CD4-positive, alpha-beta T cell treated with Interleukin-12 subunit alpha and Interleukin-12 subunit beta, for 1 hour (primary cell): ENCODE data around the gene LRRC28.

ENCODE experiments used
- DNase-seq: peaks from one replicate; pipeline ENCODE4 v3.0.0-alpha.2; 2020

The LRRC28 gene

GRCh38 chr15:99402014-99402729, 150.9 kb downstream of the LRRC28 start:
- DNase-seq, result no peak

GRCh38 chr15:99403597-99403996, 152.3 kb downstream of the LRRC28 start:
- no peak for DNase-seq

DNA sequence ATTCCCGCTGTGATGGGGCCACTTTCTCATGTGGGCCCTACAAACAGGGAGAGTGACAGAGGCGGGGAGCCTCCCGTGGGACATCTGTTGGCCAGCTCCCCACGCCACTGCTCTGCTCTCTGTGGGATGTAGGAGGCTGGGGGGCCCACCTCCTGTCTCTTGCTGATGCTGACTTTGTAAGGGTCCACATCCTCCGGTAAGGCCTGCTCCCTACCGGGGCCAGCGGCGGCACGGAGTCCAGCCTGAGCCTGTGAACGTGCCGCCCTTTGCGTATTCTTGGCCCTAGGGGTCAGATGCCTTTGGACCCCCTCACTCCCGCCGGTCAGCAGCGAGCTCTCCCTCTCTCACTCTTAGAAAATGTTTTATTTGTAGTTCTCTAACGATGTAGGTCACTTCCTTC, 153.2 kb downstream of the LRRC28 start:
- no peak for DNase-seq

- DNase-seq, result no peak
These were observed 154.8 kb downstream of the LRRC28 start for GRCh38 chr15:99406120-99406519.

DNA sequence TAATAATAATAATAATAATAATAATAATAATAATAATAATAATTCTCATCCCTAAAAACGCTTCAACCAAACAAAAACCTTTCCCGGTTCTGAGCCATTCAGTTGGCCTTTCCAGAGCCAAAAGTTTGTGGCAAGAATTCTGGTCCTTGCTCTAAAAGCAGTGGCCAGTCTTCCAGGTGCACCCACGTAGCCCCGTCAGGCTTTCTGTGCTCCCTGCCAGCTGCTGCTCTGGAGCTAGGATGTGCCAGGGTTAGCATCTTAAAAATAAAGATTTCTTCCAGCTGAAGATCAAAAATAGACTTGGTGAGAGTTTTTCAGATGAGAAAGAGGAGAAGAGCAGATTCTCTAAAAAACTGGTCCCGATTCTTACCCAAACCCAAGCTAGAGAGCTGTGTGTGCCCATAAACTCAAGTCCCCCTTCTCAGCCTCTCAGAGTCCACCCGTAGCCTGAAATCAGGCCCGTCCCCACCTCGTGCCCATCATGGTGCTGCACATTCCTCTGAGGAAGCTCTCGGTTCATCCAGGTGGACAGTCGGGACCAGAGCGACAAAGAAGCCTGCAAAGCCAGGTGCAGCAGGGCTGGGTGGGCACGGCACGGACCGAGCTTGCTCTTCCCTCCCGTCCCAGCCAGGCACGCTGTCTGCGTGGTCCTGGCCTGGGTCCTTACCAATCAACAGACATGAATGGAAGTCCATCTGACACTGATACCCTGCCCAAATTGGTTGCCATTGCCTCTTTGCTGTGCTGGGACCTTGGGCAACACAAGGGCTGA, 155.6 kb downstream of the LRRC28 start:
- no peak for DNase-seq

GRCh38 chr15:99407716-99408115, 156.4 kb downstream of the LRRC28 start:
- DNase-seq, result no peak

DNA sequence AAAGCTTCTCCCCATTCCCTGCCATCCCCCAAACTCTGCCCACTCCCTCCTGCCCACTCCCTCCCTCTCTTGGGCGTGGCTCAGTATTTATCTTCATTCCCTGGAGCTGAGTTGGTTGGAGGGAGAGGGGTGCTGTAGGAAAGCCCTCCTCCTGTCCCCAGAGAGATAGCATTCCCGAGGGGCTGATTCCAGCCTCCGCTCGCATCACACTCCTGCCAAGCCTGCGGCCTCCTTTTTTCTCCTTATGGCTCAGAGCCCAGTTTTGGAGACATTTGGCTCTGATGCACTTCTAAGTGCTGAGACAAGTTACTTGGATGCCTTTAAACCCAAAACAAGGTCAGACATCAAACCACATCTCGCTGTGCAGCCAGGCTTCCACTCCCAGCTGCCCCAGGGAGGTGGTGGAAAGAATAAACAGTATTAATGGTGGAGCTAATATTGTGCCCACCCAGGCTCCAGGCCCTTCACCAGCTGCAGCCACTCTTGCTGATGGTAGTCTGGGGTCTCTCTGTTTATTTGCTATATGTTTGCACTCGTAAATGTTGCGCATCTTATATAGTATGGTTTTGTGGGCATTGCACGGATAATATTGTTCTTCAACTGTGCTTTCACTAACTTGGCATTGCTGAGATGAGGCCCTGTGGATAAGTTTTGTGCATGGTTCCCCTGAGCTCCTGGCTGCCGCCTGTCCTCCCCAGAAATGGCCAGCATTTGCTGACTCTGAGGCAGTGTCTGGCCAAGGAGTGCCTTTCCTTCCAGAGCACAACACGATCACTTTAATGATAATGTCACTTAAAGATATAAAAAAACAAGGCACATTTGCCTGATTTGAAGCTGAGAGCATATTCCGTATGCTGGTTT, 157.2 kb downstream of the LRRC28 start:
- no peak for DNase-seq

DNA sequence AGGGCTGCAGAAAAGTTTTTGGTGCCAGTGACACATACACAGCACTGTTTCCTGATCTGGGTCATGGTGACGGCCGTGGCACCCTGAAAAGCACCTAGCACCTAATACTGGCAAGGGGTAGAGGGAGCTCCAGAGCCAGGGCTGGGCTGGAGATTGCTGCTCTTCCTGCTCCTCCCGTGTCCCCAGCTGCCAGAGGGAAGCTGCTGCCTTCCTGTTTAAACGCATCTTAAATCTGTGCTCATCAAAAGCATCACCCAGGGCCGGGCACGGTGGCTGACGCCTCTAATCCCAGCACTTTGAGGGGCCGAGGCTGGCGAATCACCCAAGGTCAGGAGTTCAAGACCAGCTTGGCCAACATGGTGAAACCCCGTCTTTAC, 157.8 kb downstream of the LRRC28 start:
- peak; percentile 40 for DNase-seq

DNA sequence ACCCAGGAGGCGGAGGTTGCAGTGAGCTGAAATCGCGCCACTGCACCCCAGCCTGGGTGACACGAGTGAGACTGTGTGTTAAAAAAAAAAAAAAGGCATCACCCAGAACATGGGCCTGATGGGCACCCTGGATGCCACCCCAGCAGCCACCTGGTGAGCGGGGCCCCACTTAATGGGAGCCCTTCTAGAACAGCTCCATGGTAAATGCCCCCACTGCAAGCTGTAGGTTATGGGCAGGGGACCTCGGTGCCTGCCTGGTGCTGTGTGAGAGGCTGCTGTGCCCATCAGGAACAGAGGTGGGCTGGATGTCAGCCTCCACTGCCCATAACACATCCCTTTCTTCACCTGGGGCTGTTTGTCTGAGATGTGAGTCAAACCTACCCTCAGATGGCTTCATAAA, 158.3 kb downstream of the LRRC28 start:
- DNase-seq, result no peak

- DNase-seq, result no peak
These were observed 159.2 kb downstream of the LRRC28 start for GRCh38 chr15:99410477-99410876.

DNA sequence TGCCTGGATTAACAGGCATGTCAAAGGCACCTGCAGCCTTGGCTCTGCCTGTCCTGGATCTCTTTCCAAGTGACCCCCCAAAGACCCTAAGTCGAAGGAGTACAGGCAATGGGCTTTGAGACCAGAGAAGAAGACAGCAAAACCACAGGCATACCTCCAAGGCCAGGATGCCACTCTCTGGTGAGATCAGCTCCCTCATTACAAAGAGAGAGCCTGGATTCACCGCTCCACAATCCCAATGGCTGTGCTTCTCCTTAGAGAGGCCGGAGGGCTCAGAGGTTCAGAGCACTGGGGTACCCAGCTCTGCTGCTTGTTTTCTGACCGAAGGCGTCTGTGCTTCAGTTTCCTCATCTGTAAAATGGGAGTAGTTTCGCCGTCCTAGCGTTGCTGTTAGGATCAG, 160.0 kb downstream of the LRRC28 start:
- DNase-seq, result no peak

GRCh38 chr15:99412082-99412481, 160.8 kb downstream of the LRRC28 start:
- DNase-seq, result no peak

DNA sequence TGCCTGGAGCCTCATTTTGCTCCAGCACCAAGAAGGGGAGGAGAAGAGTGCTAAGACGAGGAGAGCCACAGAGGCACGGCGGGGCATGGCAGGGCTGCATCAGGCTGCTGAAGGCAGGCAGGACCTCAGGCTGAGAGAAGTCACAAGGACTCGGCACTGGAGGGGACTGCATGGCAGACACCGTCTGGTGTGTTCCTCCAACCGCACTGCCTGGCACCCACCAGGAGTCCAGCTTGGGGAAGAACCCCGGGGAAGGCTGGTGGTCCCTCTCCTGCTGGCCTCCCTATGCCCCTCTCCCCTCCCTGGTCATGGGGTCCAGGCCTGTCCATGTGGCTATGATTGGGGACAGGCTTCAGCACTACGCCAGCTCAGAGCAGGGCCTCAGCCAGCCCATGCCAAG, 161.3 kb downstream of the LRRC28 start:
- no peak for DNase-seq

- DNase-seq, result no peak
These were observed 162.9 kb downstream of the LRRC28 start for GRCh38 chr15:99413955-99414754.

DNA sequence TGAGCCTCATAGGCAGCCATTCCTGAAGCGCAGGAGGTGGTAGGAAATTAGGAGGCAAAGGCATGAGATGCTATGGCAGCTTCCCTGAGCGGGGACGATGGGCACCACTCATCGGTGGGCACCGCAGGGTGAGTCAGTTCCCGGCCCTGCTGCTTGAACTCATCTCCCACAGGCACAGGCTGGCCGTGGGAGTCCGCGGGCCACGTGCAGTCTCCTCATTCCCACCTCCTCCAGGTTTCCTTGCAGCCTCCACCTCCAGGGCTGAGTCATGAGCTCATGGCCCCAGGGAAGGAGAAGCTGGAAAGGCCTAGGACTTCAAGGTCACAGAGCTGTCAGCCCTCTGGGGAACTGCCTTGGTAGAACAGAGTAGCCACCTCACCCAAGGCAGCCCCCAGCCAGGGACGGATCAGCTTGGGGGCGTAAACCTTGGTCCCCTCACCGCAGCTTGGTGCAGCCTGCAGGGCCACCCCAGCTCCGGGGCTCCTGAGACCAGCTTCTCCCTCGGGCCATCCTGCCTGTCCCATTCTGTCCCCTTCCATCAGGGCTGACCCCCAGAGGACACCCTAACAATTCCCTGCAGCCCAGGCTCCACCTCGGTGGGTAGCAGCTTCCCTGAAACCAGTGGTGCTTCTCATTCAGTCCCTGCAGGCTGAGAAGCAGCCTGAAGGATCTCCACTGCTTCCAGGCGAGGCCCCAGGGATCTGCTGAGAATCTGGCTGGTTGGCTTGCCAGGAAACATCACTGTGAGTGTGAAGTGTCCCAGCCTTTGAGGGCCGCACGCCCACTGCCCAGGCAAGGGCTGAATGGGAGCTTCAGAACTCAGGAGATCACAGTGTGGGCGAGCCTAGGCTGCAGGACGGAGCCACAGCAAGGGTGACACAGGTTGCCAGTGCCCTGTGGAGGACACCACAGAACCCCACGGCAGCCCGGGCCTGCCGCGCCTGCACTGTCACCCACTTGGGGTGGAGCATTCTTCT, 163.8 kb downstream of the LRRC28 start:
- no peak for DNase-seq

DNA sequence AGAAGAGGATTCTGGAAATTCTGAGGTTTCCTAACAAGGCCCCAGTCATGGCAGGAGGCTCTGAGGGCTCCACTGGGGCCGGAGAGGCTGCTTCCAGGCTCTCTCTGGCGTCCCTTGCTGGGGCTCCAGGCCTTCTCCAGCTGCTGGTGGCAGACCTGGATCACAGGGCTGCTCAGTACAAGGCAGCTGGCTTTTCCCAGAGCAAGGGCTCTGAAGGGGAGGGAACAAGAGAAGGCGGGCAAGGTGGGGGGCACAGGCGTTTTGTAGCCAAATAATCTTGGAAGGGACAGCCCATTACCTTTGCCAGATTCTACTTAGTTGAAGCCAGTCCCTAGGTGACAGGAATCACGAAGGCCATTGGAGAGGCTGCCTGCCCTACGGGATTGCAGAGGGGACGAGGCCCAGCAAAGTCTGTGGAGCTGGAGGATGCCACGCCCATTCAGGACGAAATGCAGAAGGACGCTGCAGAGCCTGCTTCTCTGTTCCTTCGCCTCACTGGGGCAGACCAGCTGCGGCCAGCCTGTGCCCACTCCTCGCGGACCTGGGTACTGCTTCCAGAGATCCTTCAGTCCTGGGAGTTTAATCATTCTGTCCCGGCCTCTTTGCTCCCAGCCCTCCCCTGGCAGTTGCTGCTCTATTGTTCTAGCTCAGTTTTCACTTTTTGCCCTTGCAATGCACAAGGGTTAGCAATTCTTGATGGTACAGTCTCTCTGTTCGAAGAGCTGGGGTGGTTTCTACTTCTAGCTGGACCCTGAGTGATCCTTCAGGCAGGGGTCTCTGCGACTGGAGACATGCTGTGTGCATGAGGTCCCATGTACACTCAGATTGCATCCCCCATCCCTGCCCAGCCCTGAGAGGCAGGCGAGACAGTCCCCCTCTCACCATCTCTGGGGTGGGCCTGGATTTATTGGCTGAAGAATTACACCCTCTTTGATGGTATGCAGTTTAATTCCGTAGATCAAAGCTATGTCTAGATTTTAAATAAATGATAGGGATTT, 165.2 kb downstream of the LRRC28 start:
- no peak for DNase-seq

- peak; percentile 53 for DNase-seq
These were observed 169.9 kb downstream of the LRRC28 start for GRCh38 chr15:99421172-99421656.

DNA sequence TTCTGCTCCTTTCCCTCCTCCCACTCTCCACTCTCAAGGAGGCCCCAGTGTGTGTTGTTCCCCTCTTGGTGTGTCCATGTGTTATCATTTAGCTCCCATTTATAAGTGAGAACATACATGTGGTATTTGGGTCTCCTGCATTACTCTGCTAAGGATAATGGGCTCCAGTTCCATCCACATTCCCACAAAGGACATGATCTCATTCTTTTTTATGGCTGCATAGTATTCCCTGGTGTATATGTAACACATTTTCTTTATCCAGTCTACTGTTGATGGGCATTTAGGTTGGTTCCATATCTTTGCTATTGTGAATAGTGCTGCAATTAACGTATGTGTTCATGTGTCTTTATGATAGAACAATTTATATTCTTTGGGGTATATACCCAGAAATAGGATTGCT, 170.5 kb downstream of the LRRC28 start:
- DNase-seq, result no peak

DNA sequence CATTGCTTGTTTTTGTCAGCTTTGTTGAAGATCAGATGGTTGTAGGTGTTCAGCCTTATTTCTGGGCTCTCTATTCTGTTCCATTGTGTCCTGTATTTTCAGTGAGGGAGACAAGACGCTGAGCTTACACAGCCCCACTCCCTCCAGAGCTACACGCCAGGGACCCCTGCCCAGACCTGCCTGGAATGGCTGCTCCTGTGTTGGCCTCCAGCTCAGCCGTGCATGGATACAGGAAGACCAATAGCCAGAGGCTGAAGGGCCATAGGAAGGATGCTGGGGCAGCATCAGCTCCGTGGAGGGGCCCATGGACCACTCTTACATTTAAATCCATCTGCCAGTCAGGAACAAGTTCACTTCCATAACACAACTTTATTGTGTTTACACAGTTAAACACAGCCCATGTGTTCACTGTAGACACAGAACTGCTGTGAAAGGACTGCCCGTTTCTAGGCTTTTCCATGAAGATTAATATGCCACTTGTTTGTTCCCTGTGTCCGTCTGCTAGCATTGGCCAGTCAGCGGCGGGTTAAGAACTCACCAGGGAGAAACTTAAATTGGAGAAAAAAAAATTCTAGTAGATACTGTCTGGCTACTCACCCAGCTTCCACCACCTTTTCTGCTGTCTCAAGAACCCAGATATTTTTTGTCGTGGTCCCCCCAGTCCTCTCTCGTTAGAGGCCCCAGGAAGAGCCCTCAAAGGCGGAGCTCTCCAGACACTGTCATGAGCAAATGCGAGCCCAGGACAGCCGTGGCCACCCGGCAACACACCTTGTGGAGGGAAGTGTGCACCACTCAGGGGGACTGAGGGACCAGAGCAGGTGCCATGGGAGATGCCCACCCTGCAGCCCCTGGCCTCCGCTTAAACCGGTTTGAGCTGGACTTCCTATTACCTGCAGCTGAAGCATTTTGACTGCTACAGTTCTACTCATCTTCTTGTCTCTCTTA, 172.2 kb downstream of the LRRC28 start:
- DNase-seq, result no peak
